GM10266 (cell line): ENCODE results near the gene TMEM114.

Experiments
- DNase-seq: peaks from one replicate; pipeline ENCODE4 v3.0.0; 2012; ENCODE audit errors: extremely low spot score
- CTCF ChIP-seq: IDR thresholded peaks from 2 replicates; pipeline ENCODE4 v1.5.1; 2012; ENCODE audit warnings: mild to moderate bottlenecking, low read depth; ENCODE audit not compliant: control insufficient read depth, insufficient read depth; ENCODE audit errors: missing control alignments

TMEM114 gene

DNA sequence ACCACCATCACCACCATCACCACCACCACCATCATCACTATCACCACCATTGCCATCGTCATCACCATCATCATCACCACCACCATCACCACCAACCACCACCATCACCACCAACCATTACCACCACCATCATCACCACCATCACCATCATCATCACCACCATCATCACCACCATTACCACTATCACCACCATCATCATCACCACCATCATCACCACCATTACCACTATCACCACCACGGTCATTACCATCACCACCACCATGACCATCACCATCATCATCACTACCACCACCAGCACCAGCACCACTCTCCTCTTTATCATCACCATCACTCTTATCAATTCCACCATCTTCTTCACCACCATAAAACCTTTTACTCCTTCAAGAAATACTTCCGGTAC, 1.1 kb upstream of the TMEM114 start:
- no peak for DNase-seq
- TF ChIP-seq CTCF: no peak

DNA sequence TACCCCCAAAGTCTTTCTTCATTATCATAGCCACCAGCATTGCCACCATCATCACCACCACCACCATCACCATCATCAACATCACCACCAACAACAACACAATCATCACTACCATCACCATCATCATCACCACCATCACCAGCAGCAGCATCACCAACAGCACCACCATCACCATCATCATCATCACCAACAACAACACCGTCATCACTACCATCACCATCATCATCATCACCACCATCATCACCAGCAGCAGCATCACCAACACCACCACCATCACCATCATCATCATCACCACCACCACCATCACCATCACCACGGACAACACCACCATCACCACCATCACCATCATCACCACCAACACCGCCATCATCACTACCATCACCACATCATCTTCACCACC, 500 bp upstream of the TMEM114 start:
- DNase-seq: no peak
- TF ChIP-seq CTCF: no peak

GRCh38 chr16:8589057-8589899, 1.0 kb downstream of the TMEM114 start:
- no peak for DNase-seq
- TF ChIP-seq CTCF: no peak

GRCh38 chr16:8588682-8589056, 1.6 kb downstream of the TMEM114 start:
- DNase-seq: no peak
- no peak for TF ChIP-seq CTCF

GRCh38 chr16:8587065-8587464, 3.2 kb downstream of the TMEM114 start:
- DNase-seq: no peak
- TF ChIP-seq CTCF: no peak

- no peak for TF ChIP-seq CTCF
- DNase-seq: no peak
Measured at GRCh38 chr16:8585857-8586256, 4.5 kb downstream of the TMEM114 start.

GRCh38 chr16:8585041-8585440, 5.3 kb downstream of the TMEM114 start:
- no peak for TF ChIP-seq CTCF
- no peak for DNase-seq
